Natural killer cell (primary cell): ENCODE data around the gene RCC1. TPM values are rescaled to one million over a fixed set of nuclear protein-coding genes. Genes with fewer than 3 reads are reported as not detected.
A peak's percentile ranks its signal among the peaks of the same experiment; 100 is the strongest.

Experiments
- ATAC-seq, 3 donors: fragments of 150-1000 bp in 2 of 3; fragments of 200-7000 bp in 1 of 3; cut with Tn5 transposase; 1 replicate in 1 of 3; 2 replicates in 2 of 3; pipeline ENCODE4 v1.10.0; 2021; ENCODE audit warnings: mild to moderate bottlenecking in 2 of 3, moderate library complexity in 2 of 3
- DNase-seq, 2 donors: peaks; one replicate each; pipeline versions ENCODE4 v3.0.0 to v3.0.0-alpha.2; 2013 to 2021; ENCODE audit warnings: mixed read lengths in 1 of 2
- H3K27ac ChIP-seq: one replicate; pipeline ENCODE4 v1.5.1; 2013; ENCODE audit warnings: mild to moderate bottlenecking, low read length
- H3K27me3 ChIP-seq: one replicate; pipeline ENCODE4 v1.6.1; 2013; ENCODE audit warnings: low read length; ENCODE audit not compliant: control insufficient read depth, insufficient read depth
- H3K36me3 ChIP-seq: one replicate; pipeline ENCODE4 v1.6.1; 2013; ENCODE audit warnings: low read length; ENCODE audit not compliant: control insufficient read depth, insufficient read depth
- H3K4me1 ChIP-seq: one replicate; pipeline ENCODE4 v1.6.1; 2013; ENCODE audit warnings: low read length; ENCODE audit not compliant: control insufficient read depth, insufficient read depth
- H3K4me3 ChIP-seq: one replicate; pipeline ENCODE4 v1.5.1; 2013; ENCODE audit warnings: low read length
- H3K9me3 ChIP-seq: one replicate; pipeline ENCODE4 v1.6.1; 2013; ENCODE audit warnings: low read length; ENCODE audit not compliant: control insufficient read depth, insufficient read depth
- H3K27ac Mint-ChIP-seq, 2 donors: one replicate each; pipeline ENCODE4 v1.8.0; 2022; ENCODE audit warnings: mild to moderate bottlenecking in 2 of 2, mixed read lengths in 2 of 2, moderate library complexity in 1 of 2
- H3K27me3 Mint-ChIP-seq, 2 donors: one replicate each; pipeline ENCODE4 v1.8.0; 2022; ENCODE audit warnings: low read depth in 2 of 2, mixed read lengths in 2 of 2
- H3K36me3 Mint-ChIP-seq: one replicate; pipeline ENCODE4 v1.8.0; 2022; ENCODE audit warnings: mixed read lengths
- H3K4me1 Mint-ChIP-seq, 2 donors: one replicate each; pipeline ENCODE4 v1.8.0; 2022; ENCODE audit warnings: mixed read lengths in 2 of 2
- H3K4me3 Mint-ChIP-seq: one replicate; pipeline ENCODE4 v1.8.0; 2022; ENCODE audit warnings: mild to moderate bottlenecking, moderate library complexity, mixed read lengths
- H3K9me3 Mint-ChIP-seq, 2 donors: one replicate each; pipeline ENCODE4 v1.8.0; 2022; ENCODE audit warnings: mixed read lengths in 2 of 2
- WGBS: methylation state at CpG from one replicate; pipeline ENCODE4 v1.1.7; 2013; ENCODE audit warnings: missing lambda C conversion rate; ENCODE audit not compliant: insufficient coverage; 5-methylcytosine and 5-hydroxymethylcytosine counted together
- intact Hi-C: fragments of 100-400 bp; cut with micrococcal nuclease; formaldehyde crosslinking; loops from one replicate; pipeline ENCODE4 v1.14.2; 2022
- total RNA-seq, 4 donors: library from RNA; stranded (reverse); fragments of 120-200 nt in 1 of 4; gene quantifications; one replicate each; pipeline versions ENCODE4 v1.2.3 to v1.2.4, GENCODE V29; 2013 to 2022
- TF ChIP-seq, protein P1 (sequence below): fragments of 200-600 bp; IDR thresholded peaks from one replicate; pipeline ENCODE4 v1.8.0; 2022; ENCODE audit warnings: antibody characterized with exemption

RCC1 gene
- total RNA-seq, 3 donors from 2014 or later (not counting 1 experiment from before 2014, with no cell fraction given), result 15.9 to 23.7 (median 19.2) TPM

DNA sequence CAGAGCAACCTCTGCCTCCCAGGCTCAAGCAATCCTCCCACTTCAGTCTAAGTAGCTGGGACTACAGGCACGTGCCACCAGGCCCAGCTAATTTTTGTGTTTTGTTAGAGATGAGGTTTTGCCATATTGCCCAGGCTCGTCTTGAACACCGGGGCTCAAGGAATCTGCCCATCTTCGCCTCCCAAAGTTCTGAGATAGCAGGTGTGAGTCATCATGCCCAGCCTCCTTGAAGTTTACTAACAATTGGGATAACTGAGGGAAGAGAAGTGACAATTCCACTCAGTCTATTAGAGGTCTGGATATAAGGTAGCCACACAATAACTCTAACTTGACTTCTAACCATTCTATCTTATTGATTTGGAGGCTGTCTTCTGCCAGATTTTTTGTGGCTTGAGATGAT, 6.3 kb upstream of the RCC1 start:
- H3K36me3 ChIP-seq, result peaks cover 15% of the 10 kb centered on the region
- no peak overlapping the region for H3K27ac Mint-ChIP-seq
- H3K36me3 Mint-ChIP-seq, result no peaks in the 10 kb centered on the region
- TF ChIP-seq, protein P1, sequence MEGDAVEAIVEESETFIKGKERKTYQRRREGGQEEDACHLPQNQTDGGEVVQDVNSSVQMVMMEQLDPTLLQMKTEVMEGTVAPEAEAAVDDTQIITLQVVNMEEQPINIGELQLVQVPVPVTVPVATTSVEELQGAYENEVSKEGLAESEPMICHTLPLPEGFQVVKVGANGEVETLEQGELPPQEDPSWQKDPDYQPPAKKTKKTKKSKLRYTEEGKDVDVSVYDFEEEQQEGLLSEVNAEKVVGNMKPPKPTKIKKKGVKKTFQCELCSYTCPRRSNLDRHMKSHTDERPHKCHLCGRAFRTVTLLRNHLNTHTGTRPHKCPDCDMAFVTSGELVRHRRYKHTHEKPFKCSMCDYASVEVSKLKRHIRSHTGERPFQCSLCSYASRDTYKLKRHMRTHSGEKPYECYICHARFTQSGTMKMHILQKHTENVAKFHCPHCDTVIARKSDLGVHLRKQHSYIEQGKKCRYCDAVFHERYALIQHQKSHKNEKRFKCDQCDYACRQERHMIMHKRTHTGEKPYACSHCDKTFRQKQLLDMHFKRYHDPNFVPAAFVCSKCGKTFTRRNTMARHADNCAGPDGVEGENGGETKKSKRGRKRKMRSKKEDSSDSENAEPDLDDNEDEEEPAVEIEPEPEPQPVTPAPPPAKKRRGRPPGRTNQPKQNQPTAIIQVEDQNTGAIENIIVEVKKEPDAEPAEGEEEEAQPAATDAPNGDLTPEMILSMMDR, result no peak
- no peaks in the 10 kb centered on the region for H3K4me1 ChIP-seq
- DNase-seq (no peak), ATAC-seq (no peak)
- H3K9me3 ChIP-seq, result no peaks in the 10 kb centered on the region
- H3K4me3 Mint-ChIP-seq, result no peak overlapping the region
- no peaks in the 10 kb centered on the region for H3K27me3 ChIP-seq
- H3K27me3 Mint-ChIP-seq, result no peaks in the 10 kb centered on the region
- H3K27ac ChIP-seq, result no peak overlapping the region
- no peaks in the 10 kb centered on the region for H3K4me1 Mint-ChIP-seq
- no peaks in the 10 kb centered on the region for H3K9me3 Mint-ChIP-seq
- intact Hi-C loops, result no loop called here
- 97% methylated on average over 4 of the region's 4 CpGs for WGBS
- no peak overlapping the region for H3K4me3 ChIP-seq

DNA sequence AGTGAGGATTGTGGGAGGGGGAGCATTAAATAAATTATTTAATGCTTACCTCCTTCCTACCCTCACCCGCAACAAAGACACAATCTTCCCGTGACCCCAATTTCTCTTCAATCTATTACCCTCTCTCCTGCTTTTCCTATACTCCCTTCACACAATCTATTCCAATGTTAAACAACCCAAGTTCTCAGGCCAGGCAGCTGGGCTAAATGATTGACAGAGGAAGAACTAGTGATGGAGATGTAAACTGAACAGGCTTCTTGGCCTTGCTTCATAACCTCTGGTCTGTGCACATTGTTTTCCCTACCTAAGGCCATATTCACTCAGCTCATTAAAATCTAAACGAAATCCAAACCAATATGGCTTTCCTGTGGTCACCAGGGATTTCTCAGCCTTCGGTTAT, 3.9 kb upstream of the RCC1 start:
- peak overlapping the region; percentile 2 to 12 for H3K27ac Mint-ChIP-seq
- TF ChIP-seq, protein P1, result no peak
- Histone ChIP-seq H3K27ac (no peak overlapping the region), H3K36me3 (peaks cover 7% of the 10 kb centered on the region), H3K4me1 (peaks cover 8% of the 10 kb centered on the region), H3K4me3 (no peak overlapping the region), H3K27me3 (no peaks in the 10 kb centered on the region), H3K9me3 (no peaks in the 10 kb centered on the region)
- no peak overlapping the region for H3K4me3 Mint-ChIP-seq
- no peaks in the 10 kb centered on the region for H3K9me3 Mint-ChIP-seq
- H3K4me1 Mint-ChIP-seq, result peaks cover 15% of the 10 kb centered on the region in 2 donors
- H3K27me3 Mint-ChIP-seq, result no peaks in the 10 kb centered on the region
- intact Hi-C loops, result no loop called here
- WGBS, result 83% methylated on average over 4 of the region's 4 CpGs
- DNase-seq (no peak), ATAC-seq (no peak)
- no peaks in the 10 kb centered on the region for H3K36me3 Mint-ChIP-seq

DNA sequence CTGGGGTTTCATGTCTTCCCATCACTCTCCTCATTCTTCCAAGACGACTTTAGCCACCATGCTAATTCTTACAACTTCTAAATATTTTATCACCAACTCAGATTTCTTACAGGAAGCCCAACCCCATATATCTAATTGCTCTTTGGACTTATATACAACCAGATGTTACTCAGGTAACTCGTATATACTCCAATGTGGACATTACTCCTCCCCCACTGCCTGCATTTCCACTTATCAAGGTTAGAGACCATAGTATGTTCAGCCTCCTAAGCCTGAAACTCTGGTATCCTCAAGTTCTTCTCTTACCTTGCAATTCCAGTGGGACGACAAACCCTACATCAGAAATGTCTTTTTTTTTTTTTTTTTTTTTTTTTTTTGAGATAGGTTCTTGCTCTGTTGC, 2.7 kb upstream of the RCC1 start:
- intact Hi-C loops, result no loop called here
- 87% methylated on average over 2 of the region's 3 CpGs for WGBS

More for the DNA sequence above, 2.7 kb upstream of the RCC1 start:
- Histone ChIP-seq H3K27ac (no peak overlapping the region), H3K27me3 (no peaks in the 10 kb centered on the region), H3K9me3 (no peaks in the 10 kb centered on the region), H3K4me3 (no peak overlapping the region), H3K36me3 (peaks cover 4% of the 10 kb centered on the region), H3K4me1 (peaks cover 20% of the 10 kb centered on the region)
- Mint-ChIP-seq H3K4me3 (no peak overlapping the region), H3K36me3 (no peaks in the 10 kb centered on the region), H3K4me1 (peaks cover 23 to 25% of the 10 kb centered on the region in 2 donors), H3K27ac (peak overlapping the region in 1 of 2 donors; percentile 26), H3K9me3 (no peaks in the 10 kb centered on the region), H3K27me3 (no peaks in the 10 kb centered on the region)
- no peak for ATAC-seq
- no peak for DNase-seq
- TF ChIP-seq, protein P1, result no peak
